Hair follicle dermal papilla cell (primary cell): ENCODE data around the gene FAM53B. TPM values are rescaled to one million over a fixed set of nuclear protein-coding genes. Genes with fewer than 3 reads are reported as not detected.

Experiments used
- small RNA-seq: library from RNA; depleted of rRNA; stranded (forward); fragments of <200 nt; gene quantifications from one replicate; pipeline ENCODE3, GENCODE V24; 2012
- total RNA-seq: library from RNA; depleted of rRNA; stranded (reverse); fragments of >200 nt; gene quantifications from 2 replicates; pipeline ENCODE4 v1.2.3, GENCODE V29; 2012

Gene FAM53B
- 15.3 and 18.7 TPM in 2 replicates for total RNA-seq

GRCh38 chr10:124744102-124745050 is at the start of gene FAM53B:
TSS of gene FAM53B (minus strand) at chr10:124744378. CDS start at chr10:124706713, 37,665 bp downstream.

GRCh38 chr10:124791547-124792348 is 47.6 kb upstream of the FAM53B start, which contains the start of gene EEF1AKMT2:
TSS of gene EEF1AKMT2 (minus strand) at chr10:124791887. CDS start at chr10:124791833, 54 bp downstream.

Small RNA genes within 50 kb of the gene (small RNA-seq; reads per million reads assigned to genes)
- gene RF00019, result not detected

Other genes starting within 250 kb of the FAM53B start
- 17.7 and 19.7 TPM in 2 replicates for gene EEF1AKMT2, start 47.5 kb upstream of the FAM53B start, total RNA-seq
- 15.7 and 16.3 TPM in 2 replicates for gene ABRAXAS2, start 57.4 kb upstream of the FAM53B start, total RNA-seq
- gene ZRANB1, start 197.7 kb upstream of the FAM53B start, total RNA-seq, result 26.2 and 29.2 TPM in 2 replicates